HG03439 (cell line): ENCODE data around the gene HOXD1.

Experiments
- ATAC-seq: cut with Tn5 transposase; IDR thresholded peaks from one replicate; pipeline ENCODE4 v1.9.1; 2021; ENCODE audit warnings: mild to moderate bottlenecking, moderate library complexity; ENCODE audit not compliant: unreplicated experiment

HOXD1 gene

DNA sequence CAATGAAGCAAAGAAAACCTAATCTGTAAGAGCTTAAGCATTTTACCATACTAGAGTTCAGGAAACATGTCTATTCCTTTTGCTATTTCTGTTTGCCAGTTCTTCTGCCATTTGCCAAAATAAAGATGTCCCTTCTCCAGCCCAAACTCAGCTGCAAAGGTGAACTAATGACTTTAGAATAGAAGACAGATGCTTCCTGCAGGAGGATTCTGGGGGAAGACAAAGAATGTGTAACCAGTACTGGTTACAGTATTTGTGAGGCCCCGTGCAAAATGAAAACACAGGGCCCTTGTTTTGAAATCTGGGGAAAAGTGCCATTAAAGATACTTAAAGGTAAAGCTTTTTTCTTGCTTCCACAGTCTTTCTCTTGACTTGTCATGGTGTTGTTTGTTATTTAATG lies 46.5 kb downstream of the HOXD1 start:
- no peak for ATAC-seq

GRCh38 chr2:176237456-176237855 lies 49.0 kb downstream of the HOXD1 start:
- no peak for ATAC-seq

- ATAC-seq, result no peak
These were observed 50.6 kb downstream of the HOXD1 start for GRCh38 chr2:176239031-176239430.

DNA sequence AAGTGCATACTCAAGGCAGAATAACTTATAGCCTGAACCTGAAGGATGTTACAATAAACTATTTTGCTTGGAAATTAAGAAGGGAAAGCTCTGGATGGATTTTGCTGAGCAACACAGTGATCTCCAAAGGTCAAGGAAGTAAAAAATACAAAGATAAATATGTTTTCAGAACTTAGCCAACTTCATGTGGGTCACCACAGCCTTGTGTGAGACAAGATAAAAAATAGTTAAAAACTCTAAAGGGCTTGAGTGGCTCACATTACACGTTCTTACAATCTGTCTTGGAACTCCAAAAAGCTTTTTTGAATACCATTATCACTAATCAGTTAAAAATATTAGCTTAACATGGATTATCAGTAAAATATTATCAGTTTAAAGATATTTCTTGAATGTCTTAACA lies 51.8 kb downstream of the HOXD1 start:
- ATAC-seq, result no peak
